GM20000 (cell line): ENCODE data around the gene SCUBE3.

ENCODE experiments used
- DNase-seq: peaks from one replicate; pipeline ENCODE4 v3.0.0; 2012; ENCODE audit warnings: low spot score
- TF ChIP-seq, protein P1 (sequence below): IDR thresholded peaks from 2 replicates; pipeline ENCODE4 v1.5.1; 2012; ENCODE audit warnings: mild to moderate bottlenecking, control low read depth; ENCODE audit errors: extremely low read depth, missing control alignments

Gene SCUBE3

DNA sequence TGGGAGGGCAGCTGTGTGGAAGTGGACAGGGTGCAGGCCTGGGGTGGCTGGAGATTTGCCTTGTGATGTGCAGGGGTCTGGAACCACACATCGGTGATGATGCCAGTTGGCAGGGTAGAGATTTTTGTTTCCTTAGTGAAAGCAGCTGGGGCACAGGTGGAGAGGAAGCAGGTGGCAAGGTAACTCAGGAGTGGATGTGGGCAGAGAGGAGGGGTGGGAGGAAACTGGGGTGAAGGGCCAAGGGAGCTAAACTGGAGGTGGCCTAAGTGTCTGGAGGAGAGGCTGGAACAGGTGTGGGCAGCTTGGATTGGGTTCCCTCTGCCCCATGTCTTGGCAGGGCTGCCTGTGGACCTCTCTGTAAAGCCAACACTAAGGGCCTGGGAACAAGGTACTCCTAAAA, 4.7 kb upstream of the SCUBE3 start:
- TF ChIP-seq, protein P1, sequence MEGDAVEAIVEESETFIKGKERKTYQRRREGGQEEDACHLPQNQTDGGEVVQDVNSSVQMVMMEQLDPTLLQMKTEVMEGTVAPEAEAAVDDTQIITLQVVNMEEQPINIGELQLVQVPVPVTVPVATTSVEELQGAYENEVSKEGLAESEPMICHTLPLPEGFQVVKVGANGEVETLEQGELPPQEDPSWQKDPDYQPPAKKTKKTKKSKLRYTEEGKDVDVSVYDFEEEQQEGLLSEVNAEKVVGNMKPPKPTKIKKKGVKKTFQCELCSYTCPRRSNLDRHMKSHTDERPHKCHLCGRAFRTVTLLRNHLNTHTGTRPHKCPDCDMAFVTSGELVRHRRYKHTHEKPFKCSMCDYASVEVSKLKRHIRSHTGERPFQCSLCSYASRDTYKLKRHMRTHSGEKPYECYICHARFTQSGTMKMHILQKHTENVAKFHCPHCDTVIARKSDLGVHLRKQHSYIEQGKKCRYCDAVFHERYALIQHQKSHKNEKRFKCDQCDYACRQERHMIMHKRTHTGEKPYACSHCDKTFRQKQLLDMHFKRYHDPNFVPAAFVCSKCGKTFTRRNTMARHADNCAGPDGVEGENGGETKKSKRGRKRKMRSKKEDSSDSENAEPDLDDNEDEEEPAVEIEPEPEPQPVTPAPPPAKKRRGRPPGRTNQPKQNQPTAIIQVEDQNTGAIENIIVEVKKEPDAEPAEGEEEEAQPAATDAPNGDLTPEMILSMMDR: no peak
- no peak for DNase-seq

DNA sequence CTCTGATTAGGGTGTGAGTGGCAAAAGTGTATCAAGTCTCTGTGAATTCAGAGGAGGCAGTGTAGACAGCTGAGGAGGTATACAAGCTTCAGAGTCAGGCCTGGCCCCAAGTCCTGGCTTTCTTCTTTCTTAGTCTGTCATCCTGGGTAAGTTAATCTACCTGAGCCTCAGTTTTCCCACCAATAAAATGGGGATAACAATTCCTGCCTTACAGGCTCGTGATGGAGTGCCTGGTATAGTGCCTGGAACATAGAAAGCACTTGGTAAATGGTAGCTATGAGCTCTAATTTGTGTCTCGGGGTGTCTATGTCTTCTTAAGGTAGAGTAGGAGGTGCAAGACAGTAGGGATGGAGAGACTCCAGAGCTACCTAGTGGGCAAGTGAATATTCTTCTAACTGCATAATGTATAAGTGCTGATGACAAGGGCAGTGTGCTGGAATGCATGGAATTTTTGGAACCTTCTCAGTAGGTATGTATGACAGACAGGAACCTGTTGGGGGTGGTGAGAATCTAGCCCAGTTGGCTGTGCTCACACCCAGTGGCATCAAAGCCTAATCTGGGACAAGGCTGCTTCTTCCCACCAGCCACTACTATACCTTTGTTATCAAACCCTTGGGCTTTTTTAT, 4.0 kb upstream of the SCUBE3 start:
- no peak for DNase-seq
- TF ChIP-seq, protein P1: no peak

- TF ChIP-seq, protein P1: no peak
- no peak for DNase-seq
These were observed 411 bp upstream of the SCUBE3 start for GRCh38 chr6:35213298-35213791.

DNA sequence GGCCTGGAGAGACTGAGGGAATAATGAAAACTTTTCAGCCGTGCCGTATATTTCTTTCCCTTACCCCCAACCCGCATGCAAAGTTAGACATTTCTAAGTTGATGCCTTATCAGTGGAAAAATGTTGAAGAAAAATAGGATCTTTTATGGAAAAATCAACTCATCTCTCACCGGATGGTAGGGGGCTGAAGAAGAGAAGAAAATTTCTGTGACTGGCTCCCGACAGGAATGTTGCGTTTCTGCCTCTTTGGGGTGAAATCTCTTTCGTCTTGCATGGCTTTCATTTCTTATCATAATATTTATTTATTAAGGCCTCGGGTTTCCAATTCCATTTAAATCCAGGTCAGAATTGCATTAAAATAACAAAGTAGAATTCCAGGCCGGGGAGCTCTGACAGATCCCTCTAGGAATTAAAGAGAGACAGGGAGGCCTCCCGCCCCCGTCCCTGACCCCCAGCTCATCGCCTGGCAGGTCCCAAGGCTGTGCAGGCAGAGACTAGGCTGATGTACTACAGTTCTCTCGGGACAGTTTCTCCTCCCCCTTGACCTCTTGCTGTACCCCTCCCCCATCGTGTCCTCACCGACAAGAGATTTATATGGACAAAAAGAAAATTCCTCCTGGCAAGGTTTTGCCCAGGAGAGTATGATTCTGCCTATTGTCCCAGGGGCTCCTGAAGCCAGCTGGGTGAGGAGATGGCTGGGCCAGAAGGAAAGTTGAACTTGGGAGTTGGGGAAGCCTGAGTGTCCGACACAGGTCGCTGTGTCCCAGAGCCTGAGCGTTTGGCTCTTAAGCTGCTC, 1.3 kb downstream of the SCUBE3 start:
- DNase-seq: no peak
- TF ChIP-seq, protein P1: no peak

GRCh38 chr6:35215665-35216411, 2.1 kb downstream of the SCUBE3 start:
- TF ChIP-seq, protein P1: no peak
- DNase-seq: no peak

DNA sequence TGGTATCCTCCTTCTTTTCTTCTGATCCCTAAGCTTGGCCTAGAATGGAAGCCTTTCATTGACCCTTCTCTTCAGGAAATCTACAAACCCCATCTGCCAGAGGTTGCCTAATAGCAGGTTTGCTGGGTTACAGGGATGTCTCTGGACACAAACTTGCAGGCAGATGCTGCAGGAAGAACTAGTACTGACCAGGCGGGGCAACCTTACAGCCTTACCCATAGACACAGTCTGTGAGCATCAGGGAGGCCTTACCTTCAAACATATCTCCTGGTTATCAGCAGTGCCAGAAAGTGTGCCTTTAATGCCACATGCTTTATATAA, 2.6 kb downstream of the SCUBE3 start:
- TF ChIP-seq, protein P1: no peak
- no peak for DNase-seq
